H1 (cell line): ENCODE results near the gene RPL32. TPM values are rescaled to one million over a fixed set of nuclear protein-coding genes. Genes with fewer than 3 reads are reported as not detected.

Source experiments
- CTCF ChIA-PET: fragments of 300-600 bp; sonication (Branson Sonifier 250); formaldehyde crosslinking; loops from one replicate; lab custom pipeline; 2021; ENCODE audit not compliant: partially characterized antibody; lab: Charles Lee
- POLR2A ChIA-PET: fragments of 300-600 bp; sonication (Branson Sonifier 250); formaldehyde crosslinking; loops from one replicate; lab custom pipeline; 2021; ENCODE audit warnings: inconsistent platforms; ENCODE audit not compliant: partially characterized antibody; lab: Charles Lee
- DNase-seq, 2 experiments: peaks; one replicate each; pipeline versions ENCODE4 v3.0.0 to v3.0.0-alpha.2; 2010 to 2022; ENCODE audit warnings: low spot score in 2 of 2, low read depth in 1 of 2, mixed read lengths in 1 of 2
- FAIRE-seq: peaks from 2 replicates; lab custom pipeline; 2011; peaks lifted over from hg19 to GRCh38; lab: Jason Lieb, UNC
- H2AFZ ChIP-seq: 2 replicates; pipeline ENCODE4 v1.8.1; 2012; ENCODE audit warnings: low read length, inconsistent platforms
- H2AK5ac ChIP-seq: 2 replicates; pipeline ENCODE4 v1.6.1; 2013; ENCODE audit warnings: low read depth, low read length
- H2BK120ac ChIP-seq: replicated peaks from 2 replicates; pipeline ENCODE3; 2013; ENCODE audit warnings: low read depth, low read length, inconsistent platforms
- H2BK12ac ChIP-seq: 2 replicates; pipeline ENCODE4 v1.6.1; 2013; ENCODE audit warnings: low read depth, low read length
- H2BK15ac ChIP-seq: 2 replicates; pipeline ENCODE4 v1.6.1; 2013; ENCODE audit warnings: low read length
- H2BK20ac ChIP-seq: 2 replicates; pipeline ENCODE4 v1.6.1; 2013; ENCODE audit warnings: low read length
- H2BK5ac ChIP-seq: 2 replicates; pipeline ENCODE4 v1.6.1; 2013; ENCODE audit warnings: low read depth, low read length
- H3K14ac ChIP-seq: 2 replicates; pipeline ENCODE4 v1.6.1; 2013; ENCODE audit warnings: inconsistent platforms; ENCODE audit not compliant: insufficient read length
- H3K18ac ChIP-seq: 2 replicates; pipeline ENCODE4 v1.6.1; 2013; ENCODE audit warnings: low read length; ENCODE audit errors: extremely low read depth
- H3K23ac ChIP-seq: 2 replicates; pipeline ENCODE4 v1.6.1; 2013; ENCODE audit warnings: inconsistent platforms; ENCODE audit not compliant: insufficient read length
- H3K23me2 ChIP-seq: 2 replicates; pipeline ENCODE4 v1.6.1; 2013; ENCODE audit warnings: low read depth, low read length
- H3K27ac ChIP-seq: 2 replicates; pipeline ENCODE4 v1.6.1; 2011; ENCODE audit warnings: low read depth, low read length, inconsistent platforms
- H3K27me3 ChIP-seq, 4 experiments: replicated peaks in 1 of 4; 1 replicate in 1 of 4; 2 replicates in 3 of 4; pipeline versions ENCODE4 v1.6.1 to v1.8.1; 2011 to 2013; ENCODE audit warnings: low read length in 3 of 4, mild to moderate bottlenecking in 3 of 4, inconsistent platforms in 2 of 4, mixed read lengths in 2 of 4, moderate library complexity in 1 of 4; ENCODE audit not compliant: control insufficient read depth in 3 of 4, insufficient read depth in 3 of 4; ENCODE audit errors: extremely low read depth in 1 of 4
- H3K36me3 ChIP-seq, 4 experiments: 2 replicates each; pipeline versions ENCODE4 v1.6.1 to v1.8.1; 2011 to 2013; ENCODE audit warnings: mild to moderate bottlenecking in 4 of 4, low read length in 3 of 4, moderate library complexity in 2 of 4, control low read depth in 1 of 4, inconsistent platforms in 1 of 4; ENCODE audit not compliant: insufficient read depth in 4 of 4, control insufficient read depth in 2 of 4
- H3K4ac ChIP-seq: replicated peaks from 2 replicates; pipeline ENCODE3; 2013; ENCODE audit warnings: low read length, low read depth, mixed read lengths, inconsistent platforms; ENCODE audit not compliant: insufficient read length
- H3K4me1 ChIP-seq, 4 experiments: replicated peaks in 1 of 4; 1 replicate in 1 of 4; 2 replicates in 3 of 4; pipeline versions ENCODE4 v1.6.1 to v1.8.1; 2011 to 2013; ENCODE audit warnings: low read length in 3 of 4, inconsistent platforms in 2 of 4, mixed read lengths in 1 of 4; ENCODE audit not compliant: insufficient read depth in 4 of 4, control insufficient read depth in 3 of 4
- H3K4me2 ChIP-seq, 2 experiments: 2 replicates each; pipeline versions ENCODE4 v1.6.1 to v1.8.1; 2011 to 2013; ENCODE audit warnings: low read depth in 2 of 2, low read length in 2 of 2, control low read depth in 1 of 2, inconsistent platforms in 1 of 2, mild to moderate bottlenecking in 1 of 2; ENCODE audit not compliant: insufficient read depth in 1 of 2
- H3K4me3 ChIP-seq, 4 experiments: fragments of 200-600, 300-600 bp in 1 of 4; sonication (generic), shearing (Covaris generic), sonication (Bioruptor Twin) in 1 of 4; 2 replicates each; pipeline versions ENCODE4 v1.5.1 to v1.8.1; 2011 to 2016; ENCODE audit warnings: low read length in 4 of 4, low read depth in 3 of 4, control low read depth in 2 of 4, inconsistent platforms in 2 of 4, mild to moderate bottlenecking in 2 of 4, mixed read lengths in 1 of 4, moderate library complexity in 1 of 4; ENCODE audit not compliant: insufficient read depth in 2 of 4; ENCODE audit errors: extremely low read depth in 1 of 4
- H3K56ac ChIP-seq: replicated peaks from 2 replicates; pipeline ENCODE3; 2013; ENCODE audit warnings: low read depth, mild to moderate bottlenecking, mixed read lengths, low read length, inconsistent platforms; ENCODE audit not compliant: insufficient read length
- H3K79me1 ChIP-seq: 2 replicates; pipeline ENCODE4 v1.6.1; 2013; ENCODE audit warnings: low read depth, low read length, control low read depth
- H3K79me2 ChIP-seq, 2 experiments: 2 replicates each; pipeline versions ENCODE4 v1.6.1 to v1.8.1; 2012 to 2013; ENCODE audit warnings: low read length in 2 of 2, mild to moderate bottlenecking in 2 of 2, inconsistent platforms in 1 of 2; ENCODE audit not compliant: insufficient read depth in 2 of 2, control insufficient read depth in 1 of 2
- H3K9ac ChIP-seq, 4 experiments: replicated peaks in 1 of 4; 1 replicate in 1 of 4; 2 replicates in 3 of 4; pipeline versions ENCODE4 v1.6.1 to v1.8.1; 2011 to 2013; ENCODE audit warnings: low read depth in 3 of 4, low read length in 3 of 4, control low read depth in 2 of 4, mild to moderate bottlenecking in 2 of 4, moderate library complexity in 2 of 4, inconsistent platforms in 1 of 4; ENCODE audit errors: extremely low read depth in 1 of 4
- H3K9me3 ChIP-seq, 2 experiments: 2 replicates each; pipeline versions ENCODE4 v1.6.1 to v1.8.1; 2012 to 2013; ENCODE audit warnings: mild to moderate bottlenecking in 2 of 2, moderate library complexity in 2 of 2, control low read depth in 1 of 2, inconsistent platforms in 1 of 2, low read depth in 1 of 2, low read length in 1 of 2, mixed read lengths in 1 of 2; ENCODE audit not compliant: insufficient read depth in 2 of 2
- H4K20me1 ChIP-seq, 2 experiments: replicated peaks in 1 of 2; 2 replicates each; pipeline versions ENCODE3 to v1.8.1; 2011 to 2013; ENCODE audit warnings: inconsistent platforms in 2 of 2, low read length in 2 of 2, mild to moderate bottlenecking in 1 of 2; ENCODE audit not compliant: insufficient read depth in 2 of 2, control insufficient read depth in 1 of 2
- H4K5ac ChIP-seq: 2 replicates; pipeline ENCODE4 v1.6.1; 2013; ENCODE audit warnings: low read length, low read depth, mixed read lengths, inconsistent platforms; ENCODE audit not compliant: insufficient read length
- H4K8ac ChIP-seq: 2 replicates; pipeline ENCODE4 v1.8.0; 2013; ENCODE audit warnings: mild to moderate bottlenecking, moderate library complexity, low read length, inconsistent platforms; ENCODE audit not compliant: insufficient read depth; ENCODE audit errors: extremely low read depth
- H4K91ac ChIP-seq: replicated peaks from 2 replicates; pipeline ENCODE3; 2013; ENCODE audit warnings: low read length, mixed read lengths, inconsistent platforms; ENCODE audit not compliant: insufficient read length
- SAP30 ChIP-seq: fragments of 300-600 bp; sonication (generic); IDR thresholded peaks from 2 replicates; pipeline ENCODE4 v1.7.1; 2012; ENCODE audit warnings: low read length, moderate library complexity, mild to moderate bottlenecking, inconsistent platforms; ENCODE audit not compliant: insufficient read depth, insufficient replicate concordance
- SRF ChIP-seq: IDR thresholded peaks from 2 replicates; pipeline ENCODE4 v1.6.1; 2011; ENCODE audit warnings: mild to moderate bottlenecking, low read depth, low read length, moderate library complexity
- WGBS, 2 experiments: shearing (Covaris generic) in 1 of 2; methylation state at CpG; one replicate each; pipeline versions ENCODE4 v1.1.6 to v1.1.7; 2013 to 2015; ENCODE audit warnings: low lambda C conversion rate in 2 of 2, mixed read lengths in 2 of 2, inconsistent platforms in 1 of 2, low coverage in 1 of 2, missing lambda C conversion rate in 1 of 2; ENCODE audit not compliant: insufficient replicate concordance in 2 of 2, insufficient coverage in 1 of 2, insufficient read length in 1 of 2; ENCODE audit errors: extremely low coverage in 1 of 2, missing lambda C conversion rate in 1 of 2; 5-methylcytosine and 5-hydroxymethylcytosine counted together
- polyA plus RNA-seq, 7 experiments: library from polyadenylated mRNA; depleted of rRNA in 3 of 7; stranded (reverse) in 5 of 7; unstranded in 2 of 7; fragments of >200 nt in 5 of 7; fragments of 200-250 nt in 2 of 7; gene quantifications; 1 replicate in 5 of 7; 2 replicates in 1 of 7; 4 replicates in 1 of 7; pipeline versions ENCODE4 v1.2.1 to v1.2.3, GENCODE V29; 2011 to 2013; ENCODE audit warnings: missing spikeins in 2 of 7, mixed read lengths in 2 of 7
- total RNA-seq: library from RNA; stranded (reverse); fragmentation: NEBNext Ultra II Directional; extraction: Animal tissue kit (Norgen Biotek cat#: 25700); gene quantifications from 2 replicates; pipeline ENCODE4 v1.2.1, GENCODE V29; 2021

Gene RPL32
- total and polyA plus RNA-seq, 2 of the 8 experiments (the other 6 are each of a cell fraction or from before 2014, with no cell fraction given): 1,443 to 2,043 TPM

- no peak overlapping the region for H3K4me3 ChIP-seq
- no peak for TF ChIP-seq SRF
- no peak for TF ChIP-seq SAP30
- TF ChIP-seq, all 59 proteins: peak for 0
- H4K91ac ChIP-seq: no peak overlapping the region
- H2BK20ac ChIP-seq: no peak overlapping the region
- H3K27me3 ChIP-seq: no peaks in the 10 kb centered on the region
- no peak overlapping the region for H2BK12ac ChIP-seq
- no peak overlapping the region for H3K23ac ChIP-seq
- H4K8ac ChIP-seq: no peak overlapping the region
- no peak overlapping the region for H2BK15ac ChIP-seq
- H4K5ac ChIP-seq: no peak overlapping the region
- H3K9me3 ChIP-seq: no peaks in the 10 kb centered on the region
- WGBS, 2 experiments: 92% methylated on average over 7 of the region's 7 CpGs; no CpG with 5 or more reads in 1 of the 2 experiments
- H3K36me3 ChIP-seq: peaks cover 0 to 3% (median 1%) of the 10 kb centered on the region in 4 experiments; a peak in 1 of 8 replicates
- no peak overlapping the region for H3K27ac ChIP-seq
- peaks cover 6% of the 10 kb centered on the region; the same call in 1 of the 2 replicates for H3K23me2 ChIP-seq
- ChIA-PET CTCF (interaction anchor here (0.8 to 5.5 kb wide), 9 partner anchors 10 to 55 kb away, joined by 3 to 52 read pairs (median 3); partner anchors contain the start of gene TMEM40), POLR2A (interaction anchor here (1.1 to 4.7 kb wide), 6 partner anchors 9 to 41 kb away, joined by 3 to 33 read pairs (median 6); partner anchors contain the start of gene RPL32)
- H3K9ac ChIP-seq: no peak overlapping the region
- no peaks in the 10 kb centered on the region; the same call in 1 of the 2 replicates for H3K79me1 ChIP-seq
- no peak overlapping the region for H2AK5ac ChIP-seq
- H2AFZ ChIP-seq: no peak overlapping the region
- DNase-seq (no peak), FAIRE-seq (no peak)
- no peak overlapping the region for H3K4me2 ChIP-seq
- H3K14ac ChIP-seq: no peak overlapping the region
- H3K56ac ChIP-seq: no peak overlapping the region
- H3K79me2 ChIP-seq: no peaks in the 10 kb centered on the region
- H4K20me1 ChIP-seq: peaks cover 2% of the 10 kb centered on the region in 2 experiments
- no peak overlapping the region for H3K4ac ChIP-seq
- H3K4me1 ChIP-seq: peaks cover 0 to 10% (median 2%) of the 10 kb centered on the region in 4 experiments; a peak in 3 of 7 replicates
- H3K18ac ChIP-seq: no peak overlapping the region
- H2BK5ac ChIP-seq: no peak overlapping the region
- no peak overlapping the region for H2BK120ac ChIP-seq
These were observed 41.6 kb downstream of the RPL32 start for GRCh38 chr3:12799525-12800440.
